Spleen (tissue), 11 donors: ENCODE results near the gene WT1. TPM values are rescaled to one million over a fixed set of nuclear protein-coding genes. Genes with fewer than 3 reads are reported as not detected.

Experiments
- DNase-seq: peaks from one replicate; pipeline ENCODE4 v3.0.0-alpha.2; 2020
- H3K27ac ChIP-seq, 8 donors: fragments of 200-600 bp; sonication (generic) in 7 of 8; 1 replicate in 4 of 8; 2 replicates in 4 of 8; pipeline versions ENCODE4 v1.5.0 to v1.8.0; 2016 to 2021; ENCODE audit warnings: inconsistent platforms in 4 of 8, mild to moderate bottlenecking in 4 of 8, moderate library complexity in 1 of 8
- H3K27me3 ChIP-seq, 7 donors: fragments of 200-600 bp; sonication (generic) in 6 of 7; replicated peaks in 1 of 7; 1 replicate in 4 of 7; 2 replicates in 3 of 7; pipeline versions ENCODE4 v1.5.0 to v1.8.0; 2016 to 2021; ENCODE audit warnings: inconsistent platforms in 3 of 7, mild to moderate bottlenecking in 1 of 7
- H3K36me3 ChIP-seq, 6 donors: fragments of 200-600 bp; sonication (generic) in 5 of 6; 1 replicate in 4 of 6; 2 replicates in 2 of 6; pipeline versions ENCODE4 v1.5.0 to v1.8.0; 2016 to 2021; ENCODE audit warnings: inconsistent platforms in 2 of 6
- H3K4me1 ChIP-seq, 6 donors: fragments of 200-600 bp; sonication (generic) in 5 of 6; 1 replicate in 3 of 6; 2 replicates in 3 of 6; pipeline versions ENCODE4 v1.5.0 to v1.8.0; 2016 to 2021; ENCODE audit warnings: inconsistent platforms in 3 of 6
- H3K4me3 ChIP-seq, 8 donors: fragments of 200-600 bp; sonication (generic) in 7 of 8; 1 replicate in 4 of 8; 2 replicates in 4 of 8; pipeline versions ENCODE4 v1.5.0 to v1.8.0; 2016 to 2021; ENCODE audit warnings: inconsistent platforms in 4 of 8, mild to moderate bottlenecking in 4 of 8, moderate library complexity in 2 of 8
- H3K9me3 ChIP-seq, 8 donors: fragments of 200-600 bp; sonication (generic) in 7 of 8; 1 replicate in 4 of 8; 2 replicates in 4 of 8; pipeline versions ENCODE4 v1.5.0 to v1.8.0; 2016 to 2021; ENCODE audit warnings: inconsistent platforms in 4 of 8
- CTCF ChIP-seq, 11 experiments: fragments of 200-600 bp in 7 of 11; fragments of 450-650 bp in 4 of 11; sonication (generic) in 4 of 11; IDR thresholded peaks in 8 of 11; conservative IDR thresholded peaks in 3 of 11; 1 replicate in 7 of 11; 2 replicates in 4 of 11; pipeline versions ENCODE4 v1.4.0 to v1.8.0; 2016 to 2021; ENCODE audit warnings: antibody characterized with exemption in 11 of 11, inconsistent platforms in 4 of 11, mild to moderate bottlenecking in 1 of 11
- POLR2A ChIP-seq, 3 donors: fragments of 450-650 bp; IDR thresholded peaks; one replicate each; pipeline ENCODE4 v1.5.1; 2017; ENCODE audit warnings: antibody characterized with exemption in 3 of 3, mild to moderate bottlenecking in 1 of 3
- POLR2AphosphoS5 ChIP-seq, 3 donors: sonication (generic); formaldehyde crosslinking; IDR thresholded peaks; one replicate each; pipeline ENCODE4 v1.5.1; 2017; ENCODE audit warnings: antibody characterized with exemption in 3 of 3
- WGBS, 5 donors: extraction: QIAGEN DNeasy Blood & Tissue Kit in 3 of 5; methylation state at CpG; one replicate each; pipeline versions ENCODE4 v1.1.5 to v1.1.7; 2013 to 2018; 5-methylcytosine and 5-hydroxymethylcytosine counted together
- intact Hi-C: fragments of 100-400 bp; cut with DNase I; formaldehyde crosslinking; loops from one replicate; pipeline ENCODE4 v1.15.0; 2023; ENCODE audit warnings: low total_unique reads
- polyA plus RNA-seq, 3 donors: library from polyadenylated mRNA; stranded (reverse); fragments of 200-250 nt; gene quantifications; one replicate each; pipeline ENCODE4 v1.2.1, GENCODE V29; 2013
- total RNA-seq, 7 donors: library from RNA; depleted of rRNA in 3 of 7; stranded (reverse); fragments of >200 nt in 3 of 7; fragmentation: NEBNext Ultra II Directional in 4 of 7; extraction: Animal tissue kit (Norgen Biotek cat#: 25700) in 4 of 7; gene quantifications; one replicate each; pipeline versions ENCODE4 v1.1.0 to v1.2.1, GENCODE V29; 2016 to 2021
- donor health status: healthy with polysubstance abuse.
- donor health status: DM: no; HTN: no; CAD: no; lungs with moderate emphysema.
- donor health status: DM: no; HTN: no; CAD: no.
- donor health status: Bipolar disorder and iron deficiency.
- donor health status: healthy.
- donor health status: DM: no; HTN: no; CAD: no.
- donor health status: DM: yes; HTN: yes; CAD: no.

Gene WT1
- total and polyA plus RNA-seq, 10 donors = 1.6 to 53.0 (median 26.8) TPM

- DNase-seq = no peak
- Histone ChIP-seq H3K27ac (no peak overlapping the region), H3K36me3 (no peaks in the 10 kb centered on the region), H3K9me3 (no peaks in the 10 kb centered on the region), H3K27me3 (peaks cover 0 to 16% (median 0%) of the 10 kb centered on the region in 7 donors), H3K4me1 (peaks cover 0 to 13% (median 3%) of the 10 kb centered on the region in 6 donors), H3K4me3 (no peak overlapping the region)
- WGBS, 5 donors = 69 to 88% (median 79%) methylated on average over 4 of the region's 4 CpGs
- intact Hi-C loops = no loop called here
- no peak for TF ChIP-seq POLR2A (IDR thresholded peaks at IDR 0.05)
- TF ChIP-seq POLR2AphosphoS5 (IDR thresholded peaks at IDR 0.05) = no peak
- TF ChIP-seq CTCF (IDR thresholded peaks at IDR 0.05 in 8 of 11, conservative IDR thresholded peaks at IDR 0.05 in 3 of 11) = no peak
Observed at GRCh38 chr11:32388365-32388764, 47.0 kb downstream of the WT1 start.

- 60 to 77% (median 68%) methylated on average over 4 of the region's 4 CpGs for WGBS, 5 donors
- Histone ChIP-seq H3K27ac (peak overlapping the region in 1 of 8 donors; percentile 17), H3K9me3 (no peaks in the 10 kb centered on the region), H3K4me1 (peaks cover 0 to 10% (median 3%) of the 10 kb centered on the region in 6 donors), H3K36me3 (no peaks in the 10 kb centered on the region), H3K27me3 (peaks cover 0 to 16% (median 0%) of the 10 kb centered on the region in 7 donors), H3K4me3 (no peak overlapping the region)
- intact Hi-C loops = no loop called here
- no peak for DNase-seq
- TF ChIP-seq POLR2AphosphoS5 (IDR thresholded peaks at IDR 0.05) (no peak), POLR2A (IDR thresholded peaks at IDR 0.05) (no peak), CTCF (IDR thresholded peaks at IDR 0.05 in 8 of 11, conservative IDR thresholded peaks at IDR 0.05 in 3 of 11) (no peak)
Observed at GRCh38 chr11:32387411-32387810, 47.9 kb downstream of the WT1 start.

- intact Hi-C loops = no loop called here
- Histone ChIP-seq H3K36me3 (no peaks in the 10 kb centered on the region), H3K9me3 (no peaks in the 10 kb centered on the region), H3K27me3 (peaks cover 0 to 16% (median 0%) of the 10 kb centered on the region in 7 donors), H3K27ac (peak overlapping the region in 2 of 8 donors; percentile 43 to 53), H3K4me3 (no peak overlapping the region), H3K4me1 (peaks cover 0 to 10% (median 3%) of the 10 kb centered on the region in 6 donors)
- TF ChIP-seq POLR2AphosphoS5 (IDR thresholded peaks at IDR 0.05) = no peak
- no peak for TF ChIP-seq POLR2A (IDR thresholded peaks at IDR 0.05)
- no peak for TF ChIP-seq CTCF (IDR thresholded peaks at IDR 0.05 in 8 of 11, conservative IDR thresholded peaks at IDR 0.05 in 3 of 11)
- no peak for DNase-seq
- 12 to 19% (median 16%) methylated on average over 8 of the region's 8 CpGs for WGBS, 5 donors
Observed at GRCh38 chr11:32386770-32387377, 48.5 kb downstream of the WT1 start.

- peaks cover 0 to 12% (median 3%) of the 10 kb centered on the region in 6 donors for H3K4me1 ChIP-seq
- no peaks in the 10 kb centered on the region for H3K9me3 ChIP-seq
- H3K27me3 ChIP-seq = peaks cover 0 to 22% (median 0%) of the 10 kb centered on the region in 7 donors
- TF ChIP-seq POLR2A (IDR thresholded peaks at IDR 0.05) = no peak
- no peak for TF ChIP-seq POLR2AphosphoS5 (IDR thresholded peaks at IDR 0.05)
- TF ChIP-seq CTCF (IDR thresholded peaks at IDR 0.05 in 8 of 11, conservative IDR thresholded peaks at IDR 0.05 in 3 of 11) = peak in 1 of 11 experiments; percentile 11
- intact Hi-C loops = no loop called here
- H3K4me3 ChIP-seq = no peak overlapping the region
- WGBS, 5 donors = 39 to 74% (median 63%) methylated on average over 2 of the region's 2 CpGs
- H3K36me3 ChIP-seq = no peaks in the 10 kb centered on the region
- no peak for DNase-seq
- H3K27ac ChIP-seq = peak overlapping the region in 5 of 8 donors; percentile 4 to 53 (median 43)
Observed at GRCh38 chr11:32385998-32386397, 49.3 kb downstream of the WT1 start.
